NB4 (cell line): ENCODE results near the gene ERICH2.

Experiments
- DNase-seq: peaks from one replicate; pipeline ENCODE4 v3.0.0; 2010; ENCODE audit warnings: low read depth
- H3K4me3 ChIP-seq: one replicate; pipeline ENCODE4 v1.5.1; 2011; ENCODE audit warnings: mild to moderate bottlenecking, low read depth, low read length, moderate library complexity
- MAX ChIP-seq: IDR thresholded peaks from 2 replicates; pipeline ENCODE4 v1.6.1; 2011; ENCODE audit warnings: low read depth, low read length
- MYC ChIP-seq: IDR thresholded peaks from 2 replicates; pipeline ENCODE4 v1.6.1; 2011; ENCODE audit warnings: low read depth, low read length
- POLR2A ChIP-seq: IDR thresholded peaks from 2 replicates; pipeline ENCODE4 v1.6.1; 2011; ENCODE audit warnings: mild to moderate bottlenecking; ENCODE audit not compliant: insufficient read length; ENCODE audit errors: extremely low read depth
- TF ChIP-seq, protein P1 (sequence below): IDR thresholded peaks from one replicate; pipeline ENCODE4 v1.5.1; 2012; ENCODE audit warnings: low read depth, low read length

Gene ERICH2

DNA sequence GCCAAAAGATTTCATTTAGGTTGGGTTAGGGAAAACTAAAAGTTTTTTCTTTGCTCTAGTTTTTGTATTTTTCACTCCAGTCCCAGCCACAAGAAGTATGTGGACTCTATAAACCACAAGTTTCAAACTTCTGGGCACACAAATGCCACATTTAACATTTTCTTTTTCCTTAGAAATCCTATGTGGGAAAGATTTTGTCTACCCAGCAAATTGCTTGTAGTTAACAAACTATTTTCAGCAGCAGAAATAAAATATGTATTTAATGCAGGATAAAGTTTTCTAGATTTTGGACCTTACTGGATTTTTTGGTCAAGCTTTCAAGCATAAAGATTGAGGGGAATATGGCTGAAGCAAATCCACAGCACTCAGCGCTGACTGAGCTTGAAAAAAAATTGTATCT, 9.1 kb downstream of the ERICH2 start:
- H3K4me3 ChIP-seq, result no peak overlapping the region
- no peak for DNase-seq
- TF ChIP-seq MAX (no peak), MYC (no peak), POLR2A (no peak)
- TF ChIP-seq, protein P1, sequence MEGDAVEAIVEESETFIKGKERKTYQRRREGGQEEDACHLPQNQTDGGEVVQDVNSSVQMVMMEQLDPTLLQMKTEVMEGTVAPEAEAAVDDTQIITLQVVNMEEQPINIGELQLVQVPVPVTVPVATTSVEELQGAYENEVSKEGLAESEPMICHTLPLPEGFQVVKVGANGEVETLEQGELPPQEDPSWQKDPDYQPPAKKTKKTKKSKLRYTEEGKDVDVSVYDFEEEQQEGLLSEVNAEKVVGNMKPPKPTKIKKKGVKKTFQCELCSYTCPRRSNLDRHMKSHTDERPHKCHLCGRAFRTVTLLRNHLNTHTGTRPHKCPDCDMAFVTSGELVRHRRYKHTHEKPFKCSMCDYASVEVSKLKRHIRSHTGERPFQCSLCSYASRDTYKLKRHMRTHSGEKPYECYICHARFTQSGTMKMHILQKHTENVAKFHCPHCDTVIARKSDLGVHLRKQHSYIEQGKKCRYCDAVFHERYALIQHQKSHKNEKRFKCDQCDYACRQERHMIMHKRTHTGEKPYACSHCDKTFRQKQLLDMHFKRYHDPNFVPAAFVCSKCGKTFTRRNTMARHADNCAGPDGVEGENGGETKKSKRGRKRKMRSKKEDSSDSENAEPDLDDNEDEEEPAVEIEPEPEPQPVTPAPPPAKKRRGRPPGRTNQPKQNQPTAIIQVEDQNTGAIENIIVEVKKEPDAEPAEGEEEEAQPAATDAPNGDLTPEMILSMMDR, result no peak

DNA sequence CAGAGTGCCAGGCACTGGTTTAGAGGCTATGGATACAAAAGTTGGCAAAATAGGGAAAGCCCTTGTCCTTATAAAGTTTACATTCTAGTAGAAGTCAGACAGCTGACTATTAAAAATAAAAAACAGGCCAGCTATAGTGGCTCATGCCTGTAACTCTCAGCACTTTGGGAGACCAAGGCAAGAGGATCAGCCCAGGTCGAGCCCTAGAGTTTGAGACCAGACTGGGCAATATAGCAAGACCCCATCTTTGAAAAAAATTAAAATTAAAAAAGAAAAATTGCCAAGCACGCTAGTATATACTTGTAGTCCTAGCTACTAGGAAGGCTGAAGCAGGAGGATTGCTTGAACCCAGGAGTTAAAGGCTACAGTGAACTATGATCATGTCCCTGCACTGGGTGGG, 12.5 kb downstream of the ERICH2 start:
- no peak overlapping the region for H3K4me3 ChIP-seq
- no peak for DNase-seq
- TF ChIP-seq MAX (no peak), POLR2A (no peak), MYC (no peak)
- TF ChIP-seq, protein P1, result no peak

GRCh38 chr2:170783549-170783948, 13.4 kb downstream of the ERICH2 start:
- TF ChIP-seq MAX, result no peak
- TF ChIP-seq, protein P1, result no peak
- TF ChIP-seq MYC, result no peak
- TF ChIP-seq POLR2A, result no peak
- H3K4me3 ChIP-seq, result no peak overlapping the region
- DNase-seq, result no peak

- TF ChIP-seq MYC (no peak), POLR2A (no peak), MAX (no peak)
- TF ChIP-seq, protein P1, result no peak
- no peak for DNase-seq
- H3K4me3 ChIP-seq, result no peak overlapping the region
Observed at GRCh38 chr2:170798996-170799395, 28.8 kb downstream of the ERICH2 start.

- no peak for DNase-seq
- TF ChIP-seq MAX, result no peak
- TF ChIP-seq POLR2A, result no peak
- TF ChIP-seq, protein P1, result no peak
- no peak for TF ChIP-seq MYC
- H3K4me3 ChIP-seq, result no peak overlapping the region
Observed at GRCh38 chr2:170806548-170806947, 36.4 kb downstream of the ERICH2 start.

DNA sequence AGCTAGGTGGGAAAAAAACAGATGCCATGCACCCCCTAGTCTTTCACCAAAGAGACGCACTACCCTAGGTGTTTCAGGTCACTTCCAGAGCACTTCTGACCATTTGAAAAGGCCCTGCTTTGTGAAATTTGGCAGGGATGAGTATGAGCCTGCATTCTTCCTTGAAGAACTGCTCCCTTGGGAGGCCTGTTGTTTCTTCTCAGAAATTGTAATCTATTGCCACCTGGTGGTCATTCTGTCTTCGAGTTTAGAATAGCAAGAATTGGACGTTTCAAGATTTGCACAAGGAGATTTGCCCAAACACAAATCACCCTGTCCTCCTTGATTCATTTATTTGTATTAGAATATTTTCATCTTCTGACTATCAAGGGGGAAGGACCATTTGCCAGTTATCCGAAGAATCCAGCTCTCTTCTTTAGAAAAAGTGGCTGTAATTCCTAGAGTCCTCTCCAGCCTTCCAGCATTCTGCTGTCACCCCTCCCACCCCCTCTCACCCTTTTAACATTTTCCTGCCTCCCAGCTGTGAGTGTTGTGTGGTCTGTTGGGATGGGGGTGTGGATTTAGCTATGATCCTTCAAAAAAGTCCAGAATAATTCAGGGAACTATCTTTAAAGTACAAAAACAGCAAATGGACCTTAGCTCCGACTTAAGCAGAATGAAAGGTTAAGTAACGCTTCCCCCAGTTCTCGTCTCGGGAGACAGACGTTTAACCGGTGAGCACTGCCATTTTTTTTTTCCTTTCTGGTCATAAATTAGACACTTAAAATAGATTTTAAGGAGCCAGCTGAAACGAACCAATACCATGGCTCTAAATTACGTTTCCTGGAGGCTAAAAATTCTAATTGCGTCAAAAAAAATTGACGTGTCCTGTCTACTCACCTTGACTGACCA, 42.8 kb downstream of the ERICH2 start:
- no peak overlapping the region for H3K4me3 ChIP-seq
- DNase-seq, result peak; percentile 90
- no peak for TF ChIP-seq MYC
- TF ChIP-seq POLR2A, result no peak
- TF ChIP-seq, protein P1, result peak; percentile 60
- TF ChIP-seq MAX, result no peak
